ENCODE results near the gene VASH2. TPM values are rescaled to one million over a fixed set of nuclear protein-coding genes. Genes with fewer than 3 reads are reported as not detected.

VASH2 gene
- total RNA-seq (ENCODE audit: low replicate concordance) = 0.30 and 0.94 TPM in 2 replicates

GRCh38 chr1:212950243-212951125 lies at the start of gene VASH2:
TSS of gene VASH2 (plus strand) at chr1:212950541. CDS start at chr1:212951543, 1,002 bp downstream.

GRCh38 chr1:213015099-213016050 lies 65.0 kb downstream of the VASH2 start, which contains the start of gene ANGEL2:
TSS of gene ANGEL2 (minus strand) at chr1:213015867. CDS start at chr1:213015671, 196 bp downstream.

Other genes starting within 250 kb of the VASH2 start
- 10.5 and 19.5 TPM in 2 replicates for gene NSL1, start 158.8 kb upstream of the VASH2 start, total RNA-seq (ENCODE audit: low replicate concordance)
- gene TATDN3, start 158.6 kb upstream of the VASH2 start, total RNA-seq (ENCODE audit: low replicate concordance) = 10.7 and 11.8 TPM in 2 replicates
- not detected in 2 replicates for gene SPATA45, start 102.9 kb upstream of the VASH2 start, total RNA-seq (ENCODE audit: low replicate concordance)
- gene FLVCR1, start 92.3 kb upstream of the VASH2 start, total RNA-seq (ENCODE audit: low replicate concordance) = 5.6 TPM in 2 replicates
- gene ANGEL2, start 65.3 kb downstream of the VASH2 start, total RNA-seq (ENCODE audit: low replicate concordance) = 28.7 and 32.2 TPM in 2 replicates
- 17.0 and 29.7 TPM in 2 replicates for gene RPS6KC1, start 100.7 kb downstream of the VASH2 start, total RNA-seq (ENCODE audit: low replicate concordance)